ENCODE data around the gene SULT1A1.
"Not testable (repeated sequence)": the region's sequence is repeated elsewhere in the genome, so short reads cannot be mapped to it uniquely, and the experiment has no call there.

SULT1A1 gene

GRCh38 chr16:28591355-28591754 is 18.5 kb downstream of the SULT1A1 start:
- no peak for DNase-seq (ENCODE audit: low read depth in 2 of 2)

- DNase-seq (ENCODE audit: low read depth in 2 of 2), result no peak
Measured at GRCh38 chr16:28590384-28591340, 19.2 kb downstream of the SULT1A1 start.

DNA sequence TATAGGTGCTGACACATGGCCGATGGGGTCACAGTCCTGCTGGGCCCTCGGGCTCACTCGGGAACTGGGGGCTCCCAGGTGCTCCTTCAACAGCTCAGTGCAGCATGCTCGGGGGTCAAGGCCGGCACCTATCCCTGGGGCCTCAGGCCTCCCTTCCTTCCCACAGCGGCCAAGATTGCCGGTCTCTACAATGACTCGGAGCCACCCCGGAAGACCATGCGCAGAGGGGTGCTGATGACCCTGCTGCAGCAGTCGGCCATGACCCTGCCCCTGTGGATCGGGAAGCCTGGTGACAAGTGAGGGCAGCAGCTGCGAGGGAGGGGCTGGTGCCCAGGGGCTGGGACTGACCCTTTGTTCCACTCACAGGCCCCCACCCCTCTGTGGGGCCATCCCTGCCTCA is 19.9 kb downstream of the SULT1A1 start:
- no peak for DNase-seq (ENCODE audit: low read depth in 2 of 2)

GRCh38 chr16:28589069-28589468 is 20.8 kb downstream of the SULT1A1 start:
- DNase-seq (ENCODE audit: low read depth in 2 of 2), result no peak

GRCh38 chr16:28587386-28587785 is 22.5 kb downstream of the SULT1A1 start:
- no peak for DNase-seq (ENCODE audit: low read depth in 2 of 2)

- DNase-seq (ENCODE audit: low read depth in 2 of 2), result no peak
Measured at GRCh38 chr16:28586466-28586865, 23.4 kb downstream of the SULT1A1 start.

DNA sequence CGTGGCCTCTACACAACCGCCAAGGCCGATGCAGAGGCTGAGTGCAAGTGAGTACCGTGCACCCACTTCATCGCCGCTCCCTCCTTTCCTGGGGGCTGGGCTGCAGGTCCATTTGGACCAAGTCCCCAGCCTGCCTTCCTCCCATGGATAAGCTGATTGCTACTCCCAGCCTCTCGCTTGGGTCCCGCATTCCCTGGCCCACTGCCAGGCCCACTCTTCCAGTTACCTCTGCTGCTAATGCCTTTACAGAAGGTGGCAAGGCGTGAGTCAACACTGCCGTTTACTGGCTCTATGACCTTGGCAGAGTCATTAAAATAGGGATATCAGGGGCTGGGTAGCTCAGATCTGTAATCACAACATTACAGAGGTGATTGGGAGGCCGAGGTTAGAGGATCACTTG is 24.2 kb downstream of the SULT1A1 start:
- no peak for DNase-seq (ENCODE audit: low read depth in 2 of 2)

GRCh38 chr16:28580726-28581315 is 29.0 kb downstream of the SULT1A1 start:
- no peak for DNase-seq (ENCODE audit: low read depth in 2 of 2)

DNA sequence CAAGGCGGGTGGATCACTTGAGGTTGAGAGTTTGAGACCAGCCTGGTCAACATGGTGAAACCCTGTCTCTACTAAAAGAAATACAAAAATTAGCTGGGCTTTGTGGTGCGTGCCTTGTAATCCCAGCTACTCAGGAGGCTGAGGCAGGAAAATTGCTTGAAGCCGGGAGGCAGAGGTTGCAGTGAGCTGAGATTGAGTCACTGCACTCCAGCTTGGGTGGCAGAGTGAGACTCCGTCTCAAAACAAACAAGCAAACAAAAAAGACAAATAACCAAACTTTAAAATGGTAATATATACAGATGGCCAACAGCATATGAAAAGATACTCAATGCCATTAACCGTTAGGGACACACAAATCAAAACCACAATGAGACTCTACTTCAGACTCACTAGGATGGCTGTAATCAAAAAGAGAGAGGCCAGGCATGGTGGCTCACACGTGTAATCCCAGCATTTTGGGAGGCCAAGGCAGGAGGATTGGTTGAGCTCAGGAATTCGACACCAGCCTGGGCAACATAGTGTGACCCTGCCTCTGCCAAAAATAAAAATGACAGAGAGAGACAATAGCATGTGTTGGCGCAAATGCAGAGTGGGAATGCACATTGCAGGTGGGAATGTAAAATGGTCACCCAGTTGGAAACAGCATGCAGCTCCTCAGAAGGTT is 34.3 kb downstream of the SULT1A1 start:
- no peak for DNase-seq (ENCODE audit: low read depth in 2 of 2)

DNA sequence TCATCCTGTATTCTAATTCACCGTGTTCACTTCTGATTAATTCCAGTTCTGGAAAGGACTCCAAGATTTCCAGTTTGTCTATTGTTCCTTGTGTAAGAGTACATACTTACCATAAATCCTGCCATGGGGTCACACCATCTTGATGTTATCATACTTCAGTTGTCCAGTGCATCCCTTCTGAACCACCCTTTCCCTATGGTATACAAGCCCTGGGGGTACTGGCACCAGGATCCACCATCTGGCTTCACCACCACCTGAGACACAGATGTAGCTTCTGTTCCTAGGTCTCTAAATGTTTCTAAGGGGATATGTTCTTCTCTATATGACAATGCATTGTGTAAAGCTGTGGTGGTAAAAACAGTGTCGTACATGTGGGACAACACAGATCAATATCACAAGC is 34.9 kb downstream of the SULT1A1 start:
- no peak for DNase-seq (ENCODE audit: low read depth in 2 of 2)

DNA sequence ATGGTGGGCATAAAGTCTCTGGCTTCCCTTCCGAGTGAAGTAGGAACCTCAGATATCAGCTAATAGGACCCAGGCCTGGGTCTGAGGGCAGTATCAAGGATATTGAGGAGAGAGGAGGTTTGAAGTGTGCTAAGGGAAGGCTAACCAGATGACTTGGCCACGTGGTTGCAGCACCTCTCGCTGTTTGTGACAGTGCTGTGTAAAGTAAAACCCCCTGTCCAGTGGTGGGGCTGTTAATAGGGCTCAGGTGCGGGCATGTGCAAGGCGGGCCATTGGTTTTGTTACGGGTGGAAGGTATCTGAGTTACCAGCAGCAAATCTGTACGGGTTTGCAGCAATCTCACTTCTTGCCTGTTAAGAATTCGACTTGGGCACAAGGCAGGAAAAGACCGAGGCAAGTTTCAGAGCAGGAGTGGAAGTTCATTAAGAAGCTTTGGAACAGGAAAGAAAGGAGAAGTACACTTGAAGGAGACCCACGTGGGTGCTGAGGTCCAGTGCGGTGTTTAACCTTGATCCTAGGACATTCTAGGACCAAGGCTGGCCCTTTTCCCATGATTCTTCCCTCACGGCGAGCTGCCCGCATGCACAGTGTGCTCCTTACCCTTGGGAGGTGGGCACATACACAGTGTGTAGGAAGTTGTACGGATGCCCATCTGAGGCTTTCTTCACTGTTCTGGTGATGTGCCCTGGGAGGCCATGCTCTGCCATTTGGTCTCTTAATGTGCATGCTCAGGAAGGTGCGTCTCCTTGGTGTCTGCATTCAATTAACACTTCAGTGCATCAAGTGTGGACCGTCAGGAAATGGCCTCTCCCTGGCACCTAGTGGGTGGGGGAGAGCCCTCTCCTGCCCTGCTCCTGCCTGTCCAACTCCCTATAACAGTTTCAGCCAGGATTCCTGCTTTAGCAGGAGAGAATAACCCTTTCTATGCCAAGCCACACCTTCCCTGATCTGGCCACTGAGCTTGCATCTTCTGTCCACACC is 35.8 kb downstream of the SULT1A1 start:
- no peak for DNase-seq (ENCODE audit: low read depth in 2 of 2)

- no peak for DNase-seq (ENCODE audit: low read depth in 2 of 2)
Measured at GRCh38 chr16:28572696-28573510, 36.9 kb downstream of the SULT1A1 start.

GRCh38 chr16:28569968-28570752 is 39.7 kb downstream of the SULT1A1 start:
- no peak for DNase-seq (ENCODE audit: low read depth in 2 of 2)

GRCh38 chr16:28569021-28569420 is 40.8 kb downstream of the SULT1A1 start:
- DNase-seq (ENCODE audit: low read depth in 2 of 2), result no peak

GRCh38 chr16:28567292-28567691 is 42.6 kb downstream of the SULT1A1 start:
- DNase-seq (ENCODE audit: low read depth in 2 of 2), result no peak

GRCh38 chr16:28566233-28566925 is 43.5 kb downstream of the SULT1A1 start:
- DNase-seq (ENCODE audit: low read depth in 2 of 2), result not testable (repeated sequence)

GRCh38 chr16:28563218-28563617 is 46.6 kb downstream of the SULT1A1 start:
- DNase-seq (ENCODE audit: low read depth in 2 of 2), result no peak

- DNase-seq (ENCODE audit: low read depth in 2 of 2), result no peak
Measured at GRCh38 chr16:28562199-28562598, 47.6 kb downstream of the SULT1A1 start.

DNA sequence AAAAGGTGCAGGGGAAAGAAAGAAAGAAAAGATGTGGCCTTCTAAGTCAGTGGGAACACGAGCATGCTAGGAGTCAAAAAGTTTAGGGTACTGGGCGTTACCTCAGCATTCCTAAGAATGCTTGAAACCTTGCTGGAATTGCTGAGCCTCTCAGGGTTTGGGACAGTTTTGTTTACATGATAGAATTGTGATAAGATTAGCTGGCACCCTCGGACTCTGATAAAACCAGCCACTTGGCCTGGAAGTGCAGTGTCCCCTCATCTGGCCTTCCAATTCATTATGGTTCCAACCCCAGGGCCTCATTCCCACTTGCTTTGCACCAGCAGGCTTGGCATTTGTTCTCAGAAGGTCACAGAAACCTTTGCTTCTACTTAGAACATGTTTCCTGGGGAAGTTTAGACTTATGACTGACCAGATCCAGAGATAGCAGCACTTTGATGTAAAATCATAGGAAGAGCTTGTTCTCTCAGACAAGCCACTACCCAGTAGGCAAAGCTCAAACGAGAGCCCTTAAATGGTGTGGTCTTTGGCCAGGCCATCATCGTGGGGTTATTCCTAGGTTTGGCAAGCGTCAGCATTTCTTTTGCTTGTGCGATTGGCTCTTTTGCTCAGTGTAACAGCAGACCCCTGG is 48.2 kb downstream of the SULT1A1 start:
- no peak for DNase-seq (ENCODE audit: low read depth in 2 of 2)
